GM19438 (cell line): ENCODE results near the gene TBC1D8.
"Not testable (repeated sequence)": the region's sequence is repeated elsewhere in the genome, so short reads cannot be mapped to it uniquely, and the experiment has no call there.

ENCODE experiments used
- ATAC-seq: cut with Tn5 transposase; IDR thresholded peaks from one replicate; pipeline ENCODE4 v1.9.1; 2021; ENCODE audit warnings: low read depth; ENCODE audit not compliant: unreplicated experiment

TBC1D8 gene

DNA sequence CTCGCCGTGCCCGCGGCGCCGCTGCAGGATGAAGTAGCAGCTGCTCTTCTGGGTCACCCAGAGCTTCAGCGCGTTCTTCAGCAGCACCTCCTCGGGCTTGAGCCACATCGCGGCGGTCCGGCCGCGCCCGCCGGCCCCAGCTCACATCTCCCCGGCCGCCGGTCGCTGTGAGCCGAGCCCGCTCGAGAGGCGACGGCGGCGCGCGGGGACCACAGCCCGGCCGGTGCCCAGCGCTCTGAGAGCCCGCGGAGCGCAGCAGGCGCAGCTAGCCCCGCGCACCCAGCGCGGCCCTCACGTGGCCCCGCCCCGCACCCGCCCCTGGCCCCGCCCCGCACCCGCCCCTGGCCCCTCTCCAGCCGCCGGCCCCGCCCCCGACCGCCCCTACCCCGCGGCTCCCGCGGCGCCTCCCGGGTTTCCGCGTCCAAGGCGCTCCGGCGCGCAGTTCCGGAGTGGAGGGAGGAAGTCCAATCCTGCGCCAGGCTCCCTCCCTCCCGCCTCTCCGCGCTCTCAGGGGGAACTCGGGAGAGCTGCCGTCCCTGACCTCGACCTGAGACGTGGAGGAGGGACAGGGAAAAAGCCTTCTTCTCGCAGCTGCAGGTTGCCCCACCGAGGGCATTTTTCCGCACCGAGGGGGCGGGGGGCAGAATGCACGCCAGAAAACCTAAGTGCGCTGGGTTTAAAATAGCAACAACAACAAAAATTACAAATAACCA, at the start of gene TBC1D8:
Gene TBC1D8, minus strand, starts transcription at position 237 of the 713 bp plus-strand sequence. Its CDS starts 129 bp downstream, at position 108.
- peak; percentile 76 for ATAC-seq

DNA sequence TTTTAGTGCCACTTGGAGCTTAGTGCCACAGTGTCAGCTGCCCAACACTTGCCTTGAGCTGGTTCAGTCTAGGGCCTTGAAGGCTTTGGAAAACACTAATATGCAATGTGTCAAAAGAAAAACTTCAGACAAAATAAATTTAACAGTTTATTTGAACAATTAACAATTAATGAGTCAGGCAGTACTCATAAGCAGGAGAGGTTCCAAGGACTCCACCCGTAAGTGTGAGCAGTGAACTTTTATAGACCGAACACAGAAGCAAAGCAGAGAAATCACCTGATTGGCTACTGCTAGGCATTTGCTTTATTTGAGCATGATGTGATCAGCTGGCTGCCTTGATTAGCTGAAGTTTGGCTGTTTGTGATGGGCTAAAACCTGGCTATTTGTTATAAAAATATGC, 49.5 kb upstream of the TBC1D8 start:
- no peak for ATAC-seq

DNA sequence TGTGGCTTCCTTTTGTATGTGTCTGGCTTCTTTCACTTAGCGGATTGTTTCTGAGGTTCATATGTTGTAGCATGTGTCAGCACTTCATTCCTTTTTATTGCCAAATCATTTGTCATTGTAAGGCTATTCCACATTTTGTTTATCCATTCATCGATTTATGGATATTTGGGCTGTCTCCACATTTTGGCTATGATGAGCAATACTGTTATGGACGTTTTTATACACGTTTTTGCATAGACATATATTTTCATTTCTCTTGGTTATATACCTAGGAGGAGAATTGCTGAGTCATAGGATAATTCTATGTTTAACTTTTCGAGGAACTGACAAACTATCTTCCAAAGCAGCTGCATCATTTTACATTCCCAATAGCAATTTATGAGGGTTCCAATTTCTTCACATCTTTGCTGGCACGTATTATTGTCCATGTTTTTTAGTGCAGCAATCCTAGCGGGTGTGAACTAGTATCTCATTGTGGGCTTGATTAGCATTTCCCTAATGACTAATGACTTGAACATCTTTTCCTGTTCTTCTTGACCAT, 48.1 kb upstream of the TBC1D8 start:
- no peak for ATAC-seq

DNA sequence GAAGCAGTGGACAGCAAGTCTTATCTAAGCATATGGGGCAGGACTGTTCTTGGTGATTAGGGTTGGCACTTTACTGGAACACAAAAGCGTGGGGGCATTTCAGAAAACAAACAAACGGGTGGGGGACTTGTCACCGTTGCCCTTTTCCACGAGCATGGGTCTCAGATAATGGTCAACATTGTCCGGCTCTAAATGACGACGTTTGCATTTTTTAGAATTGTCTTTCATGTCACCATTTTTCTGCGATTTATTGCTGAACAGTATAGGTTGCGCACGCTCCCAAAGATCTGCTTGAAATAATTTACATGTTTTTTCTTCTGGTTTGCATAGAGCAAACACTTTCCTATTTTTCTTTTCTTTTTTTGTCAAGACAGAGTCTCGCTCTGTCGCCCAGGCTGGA, 46.6 kb upstream of the TBC1D8 start:
- no peak for ATAC-seq

DNA sequence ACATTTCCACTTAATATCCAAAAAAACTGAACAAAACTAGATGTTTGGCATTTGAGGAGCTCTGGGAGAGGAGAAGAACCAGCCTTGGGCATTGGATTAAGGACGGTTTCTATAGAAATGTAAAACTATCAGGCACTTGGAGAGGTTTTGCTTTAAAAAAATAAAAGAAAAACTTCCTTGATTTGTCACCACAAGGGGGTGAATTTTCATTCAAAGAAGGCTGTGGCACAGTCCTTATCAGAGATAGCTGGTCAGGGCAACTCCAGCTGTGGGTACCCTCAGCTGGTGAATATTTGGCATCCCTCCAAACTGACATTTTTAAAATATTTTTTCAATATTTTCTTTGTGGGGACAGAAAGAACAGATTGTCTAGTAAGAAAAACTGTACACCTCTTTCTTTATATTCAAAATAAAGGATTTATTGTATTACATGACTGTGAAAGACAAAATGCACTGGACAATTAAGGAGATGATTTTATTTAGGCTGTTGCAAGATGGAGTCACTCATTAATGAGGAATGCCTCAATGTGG, 46.1 kb upstream of the TBC1D8 start:
- ATAC-seq: no peak

DNA sequence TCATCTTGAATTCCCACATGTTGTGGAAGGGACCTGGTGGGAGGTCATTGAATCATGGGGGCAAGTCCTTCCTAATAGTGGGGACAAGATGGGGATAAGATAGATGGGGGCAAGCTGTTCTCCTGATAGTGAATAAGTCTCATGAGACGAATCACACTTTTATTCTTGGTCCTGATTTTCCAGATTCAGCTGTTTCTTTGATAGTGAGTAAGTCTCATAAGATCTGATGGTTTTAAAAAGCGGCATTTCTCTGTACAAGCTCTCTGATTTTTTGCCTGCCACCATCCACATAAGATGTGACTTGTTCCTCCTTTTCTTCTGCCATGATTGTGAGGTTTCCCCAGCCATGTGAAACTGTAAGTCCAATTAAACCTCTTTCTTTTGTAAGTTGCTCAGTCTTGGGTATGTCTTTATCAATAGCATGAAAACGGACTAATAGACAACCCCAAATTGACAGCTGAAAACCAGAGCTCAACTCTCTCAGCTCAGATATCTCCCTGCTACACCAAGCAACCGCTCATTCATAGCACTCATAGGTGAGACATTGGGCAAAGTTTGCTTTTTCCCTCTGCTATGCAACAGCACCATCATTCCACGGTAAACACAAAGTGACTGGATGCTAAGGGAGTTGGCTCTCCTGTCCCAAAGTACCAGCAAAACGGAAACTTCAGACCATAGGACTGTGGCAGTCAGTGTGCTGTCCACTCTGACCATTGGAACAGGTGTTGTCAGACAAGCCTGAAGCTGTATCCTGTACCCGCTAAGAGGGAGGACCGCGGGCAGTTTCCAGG, 44.9 kb upstream of the TBC1D8 start:
- no peak for ATAC-seq

DNA sequence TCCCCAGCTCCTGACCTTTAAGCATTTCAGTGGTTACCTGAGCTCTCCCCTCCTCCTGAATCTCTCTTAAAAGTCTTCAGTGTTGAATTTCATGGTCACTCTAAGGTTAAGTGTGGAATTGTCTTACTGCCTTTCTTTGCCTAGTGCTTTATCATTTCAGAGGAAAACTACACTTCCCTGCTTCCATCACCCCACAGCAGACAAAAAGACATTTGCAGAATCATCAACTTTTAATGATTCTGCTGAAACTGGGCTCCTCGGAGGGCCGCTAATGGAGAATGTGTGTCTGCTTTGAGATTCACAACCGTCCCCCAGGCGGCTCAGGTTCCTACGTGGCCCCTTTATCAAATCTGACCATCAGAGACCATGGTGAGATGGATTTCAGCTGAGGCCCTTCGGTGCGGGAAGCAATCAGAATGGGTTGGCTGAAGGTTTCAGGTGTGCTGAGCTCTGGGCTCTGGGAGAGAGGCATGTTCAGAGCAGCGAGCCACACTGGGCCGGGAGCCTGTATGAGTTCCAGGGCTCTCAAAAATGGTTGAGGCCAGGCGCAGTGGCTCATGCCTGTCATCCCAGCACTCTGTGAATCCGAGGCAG, 41.9 kb upstream of the TBC1D8 start:
- no peak for ATAC-seq

DNA sequence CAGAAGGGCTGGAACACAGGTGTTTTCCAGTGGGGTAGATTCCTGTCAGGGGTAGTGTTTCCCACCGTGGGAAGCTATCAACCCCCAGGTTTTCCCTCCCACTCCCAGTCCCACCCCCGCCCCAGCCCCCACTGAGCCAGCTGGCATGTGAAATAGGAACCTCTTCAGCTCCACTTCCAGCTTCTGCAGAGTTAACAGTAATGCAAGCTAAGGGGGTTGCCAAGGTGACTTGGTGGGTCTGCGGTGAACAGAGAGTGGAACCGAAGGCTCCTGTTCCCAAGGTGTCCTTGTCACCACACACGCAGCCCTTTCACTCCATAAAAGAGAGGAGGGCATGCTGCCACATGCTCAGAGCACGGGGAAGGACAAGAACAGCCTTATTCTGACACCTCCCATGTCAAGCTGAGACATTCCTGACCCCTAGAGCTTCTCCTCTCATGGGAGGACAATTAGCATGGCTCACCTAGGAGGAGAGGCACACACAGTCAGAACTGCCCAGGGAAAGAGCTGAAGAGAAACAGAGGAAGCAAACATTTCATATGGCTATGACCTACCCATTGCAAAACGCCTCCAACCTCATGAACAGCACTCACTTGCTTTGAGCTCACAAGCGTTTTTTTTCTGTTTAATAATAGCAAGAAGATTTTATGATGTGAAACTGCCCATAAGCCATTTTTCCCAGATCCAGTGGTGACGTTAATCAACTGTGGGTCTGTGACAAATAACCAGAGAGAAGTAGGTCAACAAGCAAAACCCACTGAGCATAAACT, 39.8 kb upstream of the TBC1D8 start:
- no peak for ATAC-seq

DNA sequence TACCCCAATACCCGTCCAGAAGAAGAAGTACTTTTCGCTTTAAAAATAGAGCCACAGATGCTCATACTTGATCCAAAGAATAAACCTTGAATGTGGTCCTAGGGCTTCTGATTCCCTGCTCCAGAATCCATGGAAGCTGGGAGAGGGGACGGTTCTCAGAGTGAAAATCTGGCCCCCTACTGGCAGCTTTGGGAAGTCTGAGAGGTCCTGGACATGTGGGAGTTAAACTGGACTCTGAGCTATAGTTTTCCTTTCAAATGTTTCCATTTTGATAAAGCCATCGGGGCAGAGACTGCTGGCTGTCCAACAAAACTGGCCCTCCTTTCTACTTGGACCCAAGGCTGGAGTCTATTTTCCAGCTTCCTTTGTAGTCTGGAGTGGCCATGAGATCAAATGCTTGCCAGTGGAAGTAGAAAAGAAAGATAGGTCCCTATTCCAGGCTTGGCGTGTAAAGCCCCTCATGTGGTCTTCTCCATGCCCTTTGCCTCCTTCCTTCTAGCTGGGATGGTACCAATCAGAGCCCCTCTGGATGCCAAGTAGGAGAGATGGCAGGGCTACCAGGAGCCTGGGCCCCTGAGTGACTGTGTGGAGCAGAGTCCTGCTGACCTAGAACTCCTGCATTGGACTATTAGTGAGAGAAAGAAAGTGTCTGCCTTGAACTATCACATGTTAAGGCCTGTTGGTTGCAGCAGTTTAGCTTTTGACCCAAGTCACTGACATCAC, 37.7 kb upstream of the TBC1D8 start:
- ATAC-seq: no peak

DNA sequence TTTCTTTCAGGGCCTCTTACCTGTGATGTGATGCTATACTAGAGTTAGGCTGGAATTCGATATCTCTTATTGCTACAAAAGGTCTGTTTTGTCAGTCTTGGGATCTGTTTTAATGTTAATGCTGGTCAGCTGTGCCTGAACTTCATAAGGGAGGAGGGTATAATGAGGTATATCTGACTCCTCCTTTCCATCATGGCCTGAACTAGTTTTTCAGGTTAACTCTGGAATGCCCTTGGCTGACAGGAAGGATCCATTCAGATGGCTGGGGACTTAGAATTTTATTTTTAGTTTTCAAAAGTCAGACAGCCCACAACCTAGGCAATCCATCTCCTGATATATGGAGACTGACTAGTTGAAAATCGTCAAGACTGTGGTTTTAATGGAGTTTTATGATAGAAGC, 35.9 kb upstream of the TBC1D8 start:
- no peak for ATAC-seq

DNA sequence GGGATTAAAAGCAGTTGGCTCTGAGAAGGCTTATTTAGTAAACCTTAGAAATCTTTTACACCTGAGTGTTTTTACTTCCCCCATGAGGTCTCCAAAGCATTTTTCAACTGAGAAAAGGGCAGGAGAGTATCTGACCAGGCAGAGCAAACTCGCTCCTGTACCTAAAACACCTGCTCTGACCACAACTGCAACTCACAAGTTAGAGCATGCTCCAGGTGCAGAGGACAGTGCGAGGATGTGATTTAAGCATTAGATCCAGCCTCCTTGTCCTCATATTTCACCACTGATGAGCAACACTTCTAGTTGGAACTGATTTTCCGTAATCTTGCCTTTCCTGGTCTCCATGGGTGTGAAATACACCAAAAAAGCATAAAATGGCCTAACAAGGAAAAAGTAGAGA, 34.5 kb upstream of the TBC1D8 start:
- ATAC-seq: no peak

DNA sequence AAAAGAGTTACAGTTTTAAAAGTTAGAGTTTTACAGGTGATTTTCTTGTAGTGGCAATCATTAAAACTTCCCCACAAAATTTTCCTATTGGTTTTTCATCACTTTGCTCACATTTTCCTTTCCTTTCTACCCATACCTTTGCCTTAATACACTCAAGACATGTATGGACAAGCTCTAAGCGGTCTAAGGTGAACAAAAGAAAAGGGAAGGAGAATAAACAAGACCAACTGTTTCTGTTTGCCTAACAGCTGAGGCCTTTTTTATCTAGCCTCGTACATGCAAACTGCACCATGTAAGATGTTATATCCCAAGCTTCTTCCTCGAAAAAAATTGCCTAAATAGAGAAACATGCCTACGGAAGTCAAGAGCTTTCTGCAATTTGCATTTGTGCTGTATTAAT, 33.9 kb upstream of the TBC1D8 start:
- ATAC-seq: no peak

DNA sequence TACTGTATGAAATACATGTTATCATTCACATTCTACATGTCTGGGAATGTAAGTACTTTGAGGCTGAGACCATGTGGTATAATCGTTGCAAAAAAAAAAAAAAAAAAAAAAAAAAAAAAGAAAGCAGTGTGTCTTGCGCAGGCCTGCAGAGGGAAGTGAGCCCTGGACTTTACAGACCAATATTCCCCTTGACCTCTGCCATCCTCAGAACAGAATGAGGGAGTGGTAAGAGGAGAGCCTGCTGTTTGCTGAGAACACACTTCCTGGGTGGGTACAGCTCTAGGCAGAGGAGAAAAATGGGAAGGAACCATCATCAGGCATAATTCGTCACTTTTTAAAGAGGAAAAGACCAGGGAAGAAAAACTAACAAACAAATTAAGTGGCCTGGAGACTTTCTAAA, 28.8 kb upstream of the TBC1D8 start:
- ATAC-seq: no peak

DNA sequence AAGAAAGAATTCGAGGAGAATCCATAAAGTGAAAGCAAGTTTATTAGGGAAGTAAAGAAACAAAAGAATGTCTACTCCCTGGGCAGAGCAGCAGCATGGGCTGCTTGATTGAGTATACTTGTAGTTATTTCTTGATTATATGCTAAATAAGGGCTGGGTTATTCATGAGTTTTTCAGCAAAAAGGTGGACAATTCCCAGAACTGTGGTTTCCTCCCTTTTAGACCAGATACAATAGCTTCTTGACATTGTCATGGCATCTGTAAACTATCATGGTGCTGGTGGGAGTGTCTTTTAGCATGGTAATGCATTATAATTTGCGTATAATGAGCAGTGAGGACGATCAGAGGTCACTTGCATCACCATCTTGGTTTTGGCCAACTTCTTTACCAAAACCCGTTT, 25.6 kb upstream of the TBC1D8 start:
- ATAC-seq: no peak

DNA sequence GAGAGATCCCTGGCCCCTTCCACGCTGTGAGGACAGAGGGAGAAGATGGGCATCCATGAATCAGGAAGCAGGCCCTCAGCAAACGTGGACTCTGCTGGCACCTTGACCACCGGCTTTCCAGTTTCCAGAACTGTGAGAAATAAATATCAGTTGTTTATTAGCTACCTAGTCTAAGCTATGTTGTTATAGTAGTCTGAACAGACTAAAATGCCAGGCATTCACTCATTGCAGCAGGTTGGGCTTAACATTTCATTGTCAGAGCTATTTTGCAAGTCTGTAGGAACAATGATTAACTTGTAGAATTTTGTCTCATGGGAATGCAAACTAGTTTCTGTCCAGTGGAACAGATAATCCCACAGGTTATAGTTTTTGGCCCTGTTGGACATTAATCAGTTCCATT, 24.8 kb upstream of the TBC1D8 start:
- ATAC-seq: no peak

DNA sequence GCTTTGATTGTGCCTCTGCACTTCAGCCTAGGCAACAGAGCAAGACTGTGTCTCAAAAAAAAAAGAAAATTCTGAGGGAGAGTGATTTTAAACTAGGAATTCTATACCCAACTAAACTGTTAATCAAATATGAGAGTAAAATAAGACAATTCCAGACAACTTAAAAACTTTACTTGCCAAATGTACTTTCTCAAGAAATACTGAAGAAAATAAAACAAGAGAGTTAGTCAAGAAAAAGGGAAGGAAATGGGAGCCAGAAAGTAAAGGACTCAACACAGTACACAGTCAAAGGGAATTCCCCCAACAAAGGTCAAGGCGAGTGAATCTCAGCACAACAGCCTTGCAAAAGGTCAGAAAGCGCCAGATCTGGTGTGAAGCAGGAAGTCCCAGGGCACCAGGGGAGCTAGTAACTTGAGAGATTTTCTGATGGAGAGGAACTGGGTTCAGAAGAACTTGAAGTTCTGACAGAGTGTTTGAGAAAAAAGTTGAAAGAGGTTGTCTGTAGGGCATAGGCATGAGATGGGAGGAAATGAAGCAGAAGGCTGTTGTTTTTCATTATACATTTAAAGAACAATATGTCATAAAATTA, 22.6 kb upstream of the TBC1D8 start:
- no peak for ATAC-seq

DNA sequence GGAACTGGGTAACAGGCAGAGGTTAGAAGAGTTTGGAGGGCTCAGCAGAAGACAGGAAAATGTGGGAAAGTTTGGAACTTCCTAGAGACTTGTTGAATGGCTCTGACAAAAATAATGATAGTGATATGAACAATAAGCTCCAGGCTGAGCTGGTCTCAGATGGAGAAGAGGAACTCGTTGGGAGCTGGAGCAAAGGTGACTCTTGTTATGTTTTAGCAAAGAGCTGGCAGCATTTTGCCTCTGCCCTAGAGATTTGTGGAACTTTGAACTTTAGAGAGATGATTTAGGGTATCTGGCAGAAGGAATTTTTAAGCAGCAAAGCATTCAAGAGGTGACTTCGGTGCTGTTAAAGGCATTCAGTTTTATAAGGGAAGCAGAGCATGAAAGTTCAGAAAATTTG, 18.6 kb upstream of the TBC1D8 start:
- ATAC-seq: not testable (repeated sequence)

DNA sequence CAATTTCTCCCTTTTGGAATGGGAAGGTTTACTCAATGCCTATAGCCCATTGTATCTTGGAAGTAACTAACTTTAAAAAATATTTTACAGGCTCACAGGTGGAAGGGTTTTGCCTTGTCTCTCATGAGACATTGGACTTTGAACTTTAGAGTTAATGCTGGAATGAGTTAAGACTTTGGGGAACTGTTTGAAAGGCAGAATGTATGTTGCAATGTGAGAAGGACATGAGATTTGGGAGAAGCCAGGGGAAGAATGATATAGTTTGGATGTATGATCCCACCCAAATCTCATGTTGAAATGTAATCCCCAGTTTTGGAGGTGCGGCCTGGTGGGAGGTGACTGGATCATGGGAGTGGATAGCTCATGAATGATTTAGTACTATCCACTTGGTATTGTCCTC, 17.5 kb upstream of the TBC1D8 start:
- ATAC-seq: no peak

DNA sequence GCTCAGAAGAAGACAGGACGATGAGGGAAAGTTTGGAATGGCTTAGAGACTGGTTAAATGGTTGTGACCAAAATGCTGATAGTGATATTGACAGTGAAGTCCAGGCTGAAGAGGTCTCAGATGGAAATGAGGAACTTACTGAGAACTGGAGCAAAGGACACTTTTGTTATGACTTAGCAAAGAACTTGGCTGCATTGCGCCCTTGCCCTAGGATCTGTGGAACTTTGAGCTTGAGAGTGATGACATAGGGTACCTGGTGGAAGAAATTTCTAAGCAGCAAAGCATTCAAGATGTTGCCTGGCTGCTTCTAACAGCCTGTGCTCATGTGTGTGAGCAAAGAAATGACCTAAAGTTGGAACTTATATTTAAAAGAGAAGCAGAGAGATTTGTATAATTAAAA, 16.4 kb upstream of the TBC1D8 start:
- not testable (repeated sequence) for ATAC-seq
